ENCODE data around the gene TTI1.

Gene TTI1

DNA sequence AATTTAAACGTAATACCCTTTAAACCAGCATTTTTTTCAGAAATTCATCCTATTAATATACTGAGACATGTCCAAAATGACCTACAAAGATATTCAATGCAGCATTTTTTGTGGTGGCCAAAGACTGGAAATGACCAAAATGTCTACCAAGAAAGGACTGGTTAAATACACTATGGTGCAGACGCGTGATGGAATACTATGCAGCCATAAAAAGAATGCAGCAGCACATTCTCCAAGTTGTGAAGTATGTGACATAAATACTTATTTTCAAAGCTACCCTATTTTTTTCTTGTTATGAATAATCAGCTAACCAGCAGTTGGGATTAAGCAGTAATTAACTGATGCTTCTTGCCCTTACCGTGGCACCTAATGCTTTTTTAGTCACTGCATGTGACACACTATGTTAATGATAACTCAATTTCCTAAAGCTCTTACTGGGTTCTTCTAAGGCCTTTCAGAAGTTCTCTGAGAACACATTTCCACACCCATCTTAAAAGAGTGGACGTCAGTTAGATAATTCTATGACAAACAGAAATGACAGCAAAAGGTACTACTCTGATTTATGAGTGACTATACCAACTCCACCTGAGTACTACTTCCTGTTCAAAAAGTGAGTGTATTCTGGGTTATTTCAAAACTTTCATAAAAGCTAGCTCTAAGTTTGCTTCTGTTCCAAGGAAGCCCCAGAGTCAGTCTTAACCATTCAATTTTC, 24.9 kb downstream of the TTI1 start:
- Mint-ChIP-seq H3K36me3 (ENCODE audit: low read depth) (peaks cover 67% of the 10 kb centered on the region), H3K4me3 (no peak overlapping the region), H3K27me3 (no peaks in the 10 kb centered on the region), H3K4me1 (ENCODE audit: low read depth) (peaks cover 12% of the 10 kb centered on the region), H3K9me3 (no peaks in the 10 kb centered on the region), H3K27ac (no peak overlapping the region)

DNA sequence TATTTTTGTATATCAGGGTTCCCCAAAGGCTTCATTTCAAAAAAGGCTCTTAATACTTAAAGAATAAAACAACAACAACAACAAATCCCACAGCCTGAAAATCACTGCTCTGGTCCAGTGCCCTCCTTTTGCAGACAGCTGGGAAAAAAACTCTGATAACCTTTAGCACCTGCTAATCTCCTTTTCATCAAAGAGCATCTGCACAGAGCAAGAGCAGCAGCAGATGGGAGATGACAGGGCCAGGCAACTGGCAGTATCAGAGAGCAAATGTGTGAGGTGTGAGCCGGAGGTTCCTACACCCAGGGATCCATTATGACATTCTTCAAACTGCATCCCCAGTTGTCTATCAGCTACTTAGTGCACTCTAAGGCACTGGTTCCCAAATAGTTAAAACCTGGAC, 25.7 kb downstream of the TTI1 start:
- Mint-ChIP-seq H3K36me3 (ENCODE audit: low read depth) (peaks cover 63% of the 10 kb centered on the region), H3K9me3 (no peaks in the 10 kb centered on the region), H3K27me3 (no peaks in the 10 kb centered on the region), H3K27ac (no peak overlapping the region), H3K4me1 (ENCODE audit: low read depth) (peaks cover 13% of the 10 kb centered on the region), H3K4me3 (no peak overlapping the region)

DNA sequence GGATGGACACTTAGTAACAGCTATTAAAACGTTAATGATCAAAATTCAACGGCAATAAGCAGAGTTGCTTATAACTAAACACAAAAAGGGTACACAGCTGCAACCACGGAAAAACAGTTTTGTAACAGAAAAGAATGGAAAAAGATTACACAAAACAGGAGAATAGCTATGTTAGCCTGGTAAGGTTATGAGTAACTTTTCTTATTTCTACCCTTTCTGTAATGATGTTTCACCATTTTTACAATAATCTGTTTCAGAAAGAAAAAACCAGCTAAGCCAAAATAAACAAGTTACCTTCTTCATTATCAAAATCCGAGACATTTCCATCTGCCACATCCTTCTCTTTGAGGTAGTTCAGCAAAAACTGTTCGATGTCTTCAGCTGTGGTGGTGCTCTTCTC, 27.4 kb downstream of the TTI1 start:
- H3K27me3 Mint-ChIP-seq: no peaks in the 10 kb centered on the region
- H3K4me3 Mint-ChIP-seq: no peak overlapping the region
- H3K9me3 Mint-ChIP-seq: no peaks in the 10 kb centered on the region
- peaks cover 19% of the 10 kb centered on the region for H3K4me1 Mint-ChIP-seq (ENCODE audit: low read depth)
- peaks cover 64% of the 10 kb centered on the region for H3K36me3 Mint-ChIP-seq (ENCODE audit: low read depth)
- no peak overlapping the region for H3K27ac Mint-ChIP-seq

DNA sequence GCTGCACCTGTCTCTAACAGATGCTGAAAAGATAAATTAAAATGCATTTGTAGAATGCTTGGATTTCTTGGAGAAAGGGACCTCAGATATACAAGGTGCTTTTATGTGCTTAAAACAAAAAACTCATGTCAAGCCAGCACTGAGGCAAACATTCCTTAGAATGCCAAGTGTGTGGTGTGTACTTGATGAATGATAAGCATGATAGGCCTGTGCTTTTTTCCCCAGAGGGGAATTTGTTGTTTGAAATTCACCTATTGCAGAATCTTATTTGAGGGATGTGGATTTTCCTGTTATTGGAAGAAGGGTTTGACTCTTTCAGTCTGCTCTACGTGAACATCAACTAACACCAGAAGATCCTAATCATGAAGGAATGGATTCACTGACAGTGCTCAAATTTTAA, 28.8 kb downstream of the TTI1 start:
- H3K9me3 Mint-ChIP-seq: no peaks in the 10 kb centered on the region
- H3K4me1 Mint-ChIP-seq (ENCODE audit: low read depth): peaks cover 19% of the 10 kb centered on the region
- H3K27ac Mint-ChIP-seq: no peak overlapping the region
- no peak overlapping the region for H3K4me3 Mint-ChIP-seq
- peaks cover 74% of the 10 kb centered on the region for H3K36me3 Mint-ChIP-seq (ENCODE audit: low read depth)
- H3K27me3 Mint-ChIP-seq: no peaks in the 10 kb centered on the region

DNA sequence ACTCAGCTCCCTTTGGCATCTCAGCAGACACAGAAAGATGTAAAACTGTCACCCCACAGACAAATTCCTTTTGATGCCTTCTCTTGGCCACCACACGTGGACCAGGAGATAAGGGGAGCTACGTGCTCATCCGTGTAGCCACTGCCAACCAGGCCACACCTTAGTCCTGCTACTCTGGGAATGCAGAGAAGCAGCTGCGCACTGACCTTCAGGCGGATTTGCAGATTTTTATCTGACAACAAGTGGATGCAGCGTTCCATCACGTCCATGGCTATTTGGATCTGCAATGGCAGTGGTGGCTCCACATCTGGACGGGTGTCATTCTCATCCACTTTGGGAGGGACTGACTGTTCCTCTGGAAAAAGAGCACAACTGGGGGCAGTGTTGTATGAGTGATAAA, 30.8 kb downstream of the TTI1 start:
- peaks cover 19% of the 10 kb centered on the region for H3K4me1 Mint-ChIP-seq (ENCODE audit: low read depth)
- H3K9me3 Mint-ChIP-seq: no peaks in the 10 kb centered on the region
- H3K36me3 Mint-ChIP-seq (ENCODE audit: low read depth): peaks cover 75% of the 10 kb centered on the region
- H3K27ac Mint-ChIP-seq: no peak overlapping the region
- no peak overlapping the region for H3K4me3 Mint-ChIP-seq
- no peaks in the 10 kb centered on the region for H3K27me3 Mint-ChIP-seq

DNA sequence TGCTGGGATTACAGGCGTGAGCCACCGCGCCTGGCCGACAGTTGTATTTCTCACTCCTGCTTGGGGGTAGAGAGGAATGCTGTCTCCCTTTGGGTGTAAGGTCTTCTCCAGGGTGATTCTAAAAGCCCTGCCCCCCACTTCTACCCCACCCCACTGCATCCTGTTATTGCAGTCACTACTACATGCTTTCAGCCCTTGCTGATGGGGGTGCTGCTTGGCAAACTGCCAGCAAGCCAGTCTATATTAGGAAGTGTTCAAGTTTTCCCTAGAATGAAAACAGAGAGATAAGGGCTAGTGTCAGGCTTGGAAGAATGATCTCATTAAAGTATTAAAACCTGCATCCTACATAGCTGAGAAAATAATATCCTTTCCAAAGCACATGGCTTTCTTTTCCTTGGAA, 31.3 kb downstream of the TTI1 start:
- H3K36me3 Mint-ChIP-seq (ENCODE audit: low read depth): peaks cover 80% of the 10 kb centered on the region
- no peaks in the 10 kb centered on the region for H3K9me3 Mint-ChIP-seq
- H3K4me3 Mint-ChIP-seq: no peak overlapping the region
- H3K27me3 Mint-ChIP-seq: no peaks in the 10 kb centered on the region
- H3K4me1 Mint-ChIP-seq (ENCODE audit: low read depth): peaks cover 19% of the 10 kb centered on the region
- H3K27ac Mint-ChIP-seq: no peak overlapping the region

DNA sequence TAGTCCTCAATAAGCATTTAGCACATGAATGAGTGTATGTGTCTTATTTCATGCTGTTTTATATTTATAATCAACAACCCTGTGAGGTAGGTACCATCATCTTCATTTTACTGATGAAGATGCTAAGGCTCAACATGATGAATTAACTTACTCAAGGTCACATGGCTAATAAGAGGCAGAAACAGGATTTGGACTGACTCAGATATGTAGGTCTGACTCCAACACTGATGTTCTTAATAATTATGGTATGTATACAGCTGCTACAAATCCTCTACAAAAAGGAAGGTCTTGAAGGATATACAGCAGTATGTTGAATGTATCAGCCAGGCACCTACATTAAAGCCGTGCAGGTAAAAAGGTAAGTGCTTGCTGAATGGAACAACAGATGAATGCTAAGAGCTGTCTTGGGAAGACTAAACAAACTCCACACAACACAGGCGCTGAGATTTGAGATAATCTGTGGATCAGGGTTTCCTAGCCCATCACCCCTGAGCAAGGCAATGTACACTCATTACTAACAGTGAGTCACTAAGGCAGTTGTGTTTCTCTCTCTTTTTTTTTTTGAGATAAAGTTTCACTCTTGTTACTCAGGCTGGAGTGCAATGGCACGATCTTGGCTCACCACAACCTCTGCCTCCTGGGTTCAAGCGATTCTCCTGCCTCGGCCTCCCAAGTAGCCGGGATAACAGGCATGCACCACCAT, 31.9 kb downstream of the TTI1 start:
- H3K27me3 Mint-ChIP-seq: no peaks in the 10 kb centered on the region
- peaks cover 78% of the 10 kb centered on the region for H3K36me3 Mint-ChIP-seq (ENCODE audit: low read depth)
- no peak overlapping the region for H3K27ac Mint-ChIP-seq
- H3K4me1 Mint-ChIP-seq (ENCODE audit: low read depth): peaks cover 14% of the 10 kb centered on the region
- no peak overlapping the region for H3K4me3 Mint-ChIP-seq
- no peaks in the 10 kb centered on the region for H3K9me3 Mint-ChIP-seq

DNA sequence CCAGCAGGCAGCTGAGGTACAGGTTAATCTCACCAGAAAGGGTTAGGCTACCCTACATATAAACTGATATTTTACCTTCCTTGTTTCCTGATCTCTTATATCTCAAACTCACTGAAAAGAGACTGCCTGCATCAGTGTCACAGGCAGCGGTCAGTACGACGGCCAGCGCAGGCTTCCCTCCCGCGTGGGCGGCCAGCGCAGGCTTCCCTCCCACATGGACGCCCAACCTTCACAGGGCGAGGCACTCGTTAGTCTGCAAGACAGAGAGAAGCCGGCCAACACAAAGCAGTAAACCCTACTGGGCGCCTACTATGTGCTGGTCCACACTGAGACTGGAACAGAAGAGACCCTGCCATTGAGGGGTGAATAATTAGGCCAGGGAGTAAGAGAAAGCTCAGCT, 33.0 kb downstream of the TTI1 start:
- Mint-ChIP-seq H3K4me1 (ENCODE audit: low read depth) (peaks cover 7% of the 10 kb centered on the region), H3K27ac (no peak overlapping the region), H3K27me3 (no peaks in the 10 kb centered on the region), H3K9me3 (no peaks in the 10 kb centered on the region), H3K36me3 (ENCODE audit: low read depth) (peaks cover 78% of the 10 kb centered on the region), H3K4me3 (no peak overlapping the region)

DNA sequence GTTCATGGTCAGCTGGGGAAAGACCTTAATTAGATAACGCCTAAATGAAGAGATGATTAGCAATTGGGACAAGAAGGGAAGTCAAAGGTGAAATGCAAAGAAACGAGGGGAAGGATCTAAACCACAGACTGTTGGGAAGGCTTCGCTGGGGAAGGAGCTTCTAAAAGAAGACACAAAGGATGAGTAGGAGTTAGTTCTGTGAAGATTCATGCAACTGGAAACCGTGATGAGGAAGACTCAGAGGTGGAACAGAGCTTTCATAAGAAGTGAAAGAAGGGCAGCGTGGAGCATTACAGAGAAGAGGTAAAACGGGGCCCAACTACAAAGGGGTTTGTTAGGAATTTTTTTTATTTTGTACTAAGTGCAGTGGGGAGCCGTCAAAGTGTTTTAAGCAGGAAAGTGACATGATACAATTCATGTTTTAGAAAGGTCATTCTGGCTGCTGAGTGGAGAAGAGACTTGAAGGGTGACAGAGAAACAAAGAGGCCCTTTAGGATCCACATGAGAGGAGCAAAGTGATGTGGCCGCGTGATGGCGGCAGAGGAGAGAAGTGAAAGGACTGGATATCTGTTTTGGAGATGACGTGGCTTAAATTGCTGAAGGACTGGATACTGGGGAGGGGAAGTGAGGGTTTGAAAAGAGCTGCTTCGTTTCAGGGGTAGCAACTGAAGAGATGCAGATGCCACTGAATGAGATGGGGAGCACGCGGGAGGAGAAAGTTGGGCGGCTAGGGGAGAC, 33.6 kb downstream of the TTI1 start:
- Mint-ChIP-seq H3K4me1 (ENCODE audit: low read depth) (peaks cover 7% of the 10 kb centered on the region), H3K36me3 (ENCODE audit: low read depth) (peaks cover 78% of the 10 kb centered on the region), H3K4me3 (no peak overlapping the region), H3K27me3 (no peaks in the 10 kb centered on the region), H3K27ac (no peak overlapping the region), H3K9me3 (no peaks in the 10 kb centered on the region)

DNA sequence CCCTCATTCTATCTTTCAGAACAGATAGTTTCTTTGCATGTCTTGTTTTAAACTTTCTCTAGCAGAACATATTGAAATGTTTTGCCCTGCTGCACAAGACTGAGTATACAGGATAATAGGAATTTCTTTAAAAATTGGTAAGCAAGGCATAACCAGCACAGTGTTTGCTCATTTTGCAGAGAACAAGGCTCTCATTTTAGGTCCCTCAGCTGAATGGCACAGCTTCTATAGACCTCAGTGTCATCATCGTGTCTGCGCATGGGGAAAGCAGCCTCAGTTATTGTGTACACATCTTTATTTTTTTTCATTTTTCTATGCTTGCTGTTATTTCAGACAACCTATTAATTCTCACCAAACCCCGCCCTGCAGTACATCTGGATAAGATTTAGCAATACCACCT, 35.7 kb downstream of the TTI1 start:
- Mint-ChIP-seq H3K27ac (no peak overlapping the region), H3K9me3 (no peaks in the 10 kb centered on the region), H3K4me1 (ENCODE audit: low read depth) (peaks cover 6% of the 10 kb centered on the region), H3K36me3 (ENCODE audit: low read depth) (peaks cover 69% of the 10 kb centered on the region), H3K27me3 (no peaks in the 10 kb centered on the region), H3K4me3 (no peak overlapping the region)

DNA sequence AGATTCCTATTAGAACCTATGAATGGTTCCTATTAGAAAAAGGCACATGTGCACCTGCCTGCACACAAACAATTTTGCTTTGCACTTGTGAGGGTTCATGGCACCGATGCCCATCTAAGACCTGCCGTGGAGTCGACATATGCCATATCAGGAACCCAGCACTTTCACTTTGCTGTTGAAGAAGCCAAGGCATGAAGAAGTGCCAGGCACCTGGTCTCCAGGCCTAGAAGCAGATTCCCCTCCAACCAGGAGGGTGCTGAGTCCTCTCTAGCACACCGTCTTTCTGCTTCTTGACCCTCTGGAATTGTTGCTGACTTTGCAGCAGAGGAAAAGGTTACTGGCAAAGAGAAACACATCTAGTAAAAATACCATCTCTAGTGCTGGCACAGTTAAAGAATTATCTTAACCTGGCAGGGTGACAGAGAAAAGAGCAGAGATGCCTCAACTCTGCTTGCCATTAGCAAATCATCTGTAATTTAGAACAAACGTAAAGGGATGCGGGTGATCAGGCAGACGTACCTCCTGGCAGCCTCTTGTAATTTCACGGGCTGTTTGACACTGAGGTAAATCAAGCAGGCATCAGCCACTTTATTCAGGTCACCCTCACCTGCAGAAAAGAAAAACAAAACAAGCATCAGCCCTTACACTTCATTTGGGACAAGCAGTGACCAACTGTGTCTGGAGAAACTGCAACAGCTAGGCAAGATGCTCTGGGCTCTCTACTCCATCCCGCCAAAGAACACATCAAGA, 37.2 kb downstream of the TTI1 start:
- Mint-ChIP-seq H3K4me1 (ENCODE audit: low read depth) (peaks cover 9% of the 10 kb centered on the region), H3K36me3 (ENCODE audit: low read depth) (peaks cover 66% of the 10 kb centered on the region), H3K9me3 (no peaks in the 10 kb centered on the region), H3K27me3 (no peaks in the 10 kb centered on the region), H3K4me3 (no peak overlapping the region), H3K27ac (no peak overlapping the region)

DNA sequence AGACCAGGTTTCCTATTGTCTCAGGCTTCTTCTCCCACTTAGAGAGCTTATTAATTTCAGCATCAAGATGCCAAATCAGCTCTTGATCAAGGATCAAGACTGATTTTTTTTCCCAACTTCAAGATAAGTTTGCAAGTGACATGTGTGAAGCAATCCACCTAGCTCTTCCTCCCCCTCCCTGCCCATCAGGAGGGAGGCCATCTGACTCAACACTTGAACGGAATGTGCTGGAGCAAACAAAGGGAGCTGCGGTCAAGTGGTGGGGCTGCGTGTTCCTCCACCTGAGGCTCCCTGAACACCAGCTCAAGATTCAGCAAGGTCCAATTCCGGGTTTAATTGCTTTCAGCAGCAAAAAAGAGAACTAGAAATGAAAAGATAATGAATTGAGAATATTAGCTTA, 38.7 kb downstream of the TTI1 start:
- Mint-ChIP-seq H3K36me3 (ENCODE audit: low read depth) (peaks cover 62% of the 10 kb centered on the region), H3K4me3 (no peak overlapping the region), H3K9me3 (no peaks in the 10 kb centered on the region), H3K4me1 (ENCODE audit: low read depth) (peaks cover 24% of the 10 kb centered on the region), H3K27me3 (no peaks in the 10 kb centered on the region), H3K27ac (no peak overlapping the region)

DNA sequence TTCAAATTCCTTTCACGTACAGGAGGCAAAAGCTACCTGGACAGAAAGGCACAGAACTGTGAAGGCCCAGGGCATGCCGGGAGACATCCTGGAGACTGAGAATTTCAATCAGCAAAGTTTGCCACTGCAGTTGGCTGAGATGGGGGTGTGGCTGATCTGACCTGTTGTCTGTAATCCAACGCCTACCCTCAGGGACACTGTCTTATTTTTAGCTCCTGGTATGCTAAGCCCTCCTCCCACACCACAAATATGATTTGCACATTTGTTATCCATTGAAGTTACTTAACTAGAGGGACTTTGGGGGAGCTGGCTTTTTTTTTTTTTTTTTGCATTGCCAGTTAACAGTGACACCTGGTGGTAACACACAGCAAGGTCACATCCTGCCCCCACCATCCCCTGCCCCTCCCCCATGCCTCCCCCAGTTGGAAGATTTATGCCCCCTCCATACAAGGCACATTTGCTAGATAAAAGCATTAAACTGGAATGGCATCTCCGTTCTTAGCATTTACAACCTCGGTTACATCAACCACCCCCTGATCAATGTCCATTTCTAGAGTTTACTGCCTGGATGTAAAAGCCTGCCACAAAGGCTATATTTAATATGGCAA, 40.4 kb downstream of the TTI1 start:
- no peaks in the 10 kb centered on the region for H3K27me3 Mint-ChIP-seq
- H3K36me3 Mint-ChIP-seq (ENCODE audit: low read depth): peaks cover 63% of the 10 kb centered on the region
- no peaks in the 10 kb centered on the region for H3K9me3 Mint-ChIP-seq
- no peak overlapping the region for H3K4me3 Mint-ChIP-seq
- H3K4me1 Mint-ChIP-seq (ENCODE audit: low read depth): peaks cover 24% of the 10 kb centered on the region
- H3K27ac Mint-ChIP-seq: no peak overlapping the region

DNA sequence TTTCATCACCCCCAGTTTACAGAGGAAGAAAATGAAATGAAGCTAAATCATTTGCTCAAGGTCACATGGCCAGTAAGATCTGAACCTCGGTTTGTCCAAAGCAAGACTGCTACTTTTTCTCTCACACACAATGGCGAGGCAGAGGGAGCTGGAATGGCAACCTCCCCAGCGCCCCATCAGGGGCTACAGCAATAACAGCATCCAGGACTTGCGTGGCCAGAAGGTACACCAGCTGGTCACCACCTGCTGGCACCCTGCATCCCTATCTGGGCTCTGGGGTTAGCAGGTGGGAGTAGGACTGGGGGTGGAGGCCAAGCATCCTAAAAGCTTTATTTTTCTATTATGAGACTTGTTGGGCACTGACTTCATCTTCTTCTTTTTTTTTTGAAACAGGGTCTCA, 41.3 kb downstream of the TTI1 start:
- H3K9me3 Mint-ChIP-seq: no peaks in the 10 kb centered on the region
- H3K36me3 Mint-ChIP-seq (ENCODE audit: low read depth): peaks cover 62% of the 10 kb centered on the region
- H3K27me3 Mint-ChIP-seq: no peaks in the 10 kb centered on the region
- no peak overlapping the region for H3K4me3 Mint-ChIP-seq
- H3K4me1 Mint-ChIP-seq (ENCODE audit: low read depth): peaks cover 24% of the 10 kb centered on the region
- H3K27ac Mint-ChIP-seq: no peak overlapping the region

Measured in stimulated activated naive CD8-positive, alpha-beta T cell treated with anti-CD3 and anti-CD28 coated beads, Interleukin-15, Interleukin-2, amounts not matched to agents 100 ng/mL and 50 ng/mL, for 24 hours (primary cell).